Skeletal muscle satellite cell (primary cell): ENCODE data around the gene NPR2. TPM values are rescaled to one million over a fixed set of nuclear protein-coding genes. Genes with fewer than 3 reads are reported as not detected.

Experiments used
- H3K27me3 ChIP-seq: 2 replicates; pipeline ENCODE4 v1.7.0; 2013; ENCODE audit warnings: low read length; ENCODE audit not compliant: control insufficient read depth, insufficient read depth
- H3K36me3 ChIP-seq: 2 replicates; pipeline ENCODE4 v1.7.0; 2013; ENCODE audit warnings: mild to moderate bottlenecking, control low read depth, low read length; ENCODE audit not compliant: insufficient read depth
- H3K4me1 ChIP-seq: 2 replicates; pipeline ENCODE4 v1.7.0; 2013; ENCODE audit warnings: low read length; ENCODE audit not compliant: control insufficient read depth, insufficient read depth
- H3K4me2 ChIP-seq: 2 replicates; pipeline ENCODE4 v1.7.0; 2013; ENCODE audit warnings: mild to moderate bottlenecking, low read length
- H3K4me3 ChIP-seq: 2 replicates; pipeline ENCODE4 v1.7.0; 2013; ENCODE audit warnings: low read length
- H3K9ac ChIP-seq: 2 replicates; pipeline ENCODE4 v1.7.0; 2013; ENCODE audit warnings: mild to moderate bottlenecking, low read depth, low read length, moderate library complexity
- H3K9me3 ChIP-seq: replicated peaks from 2 replicates; pipeline ENCODE4 v1.7.0; 2013; ENCODE audit warnings: mild to moderate bottlenecking, control low read depth, low read length
- total RNA-seq: library from RNA; depleted of rRNA; stranded (reverse); fragments of >200 nt; gene quantifications from 2 replicates; pipeline ENCODE4 v1.2.3, GENCODE V29; 2012; rRNA removed

NPR2 gene
- total RNA-seq, result 8.1 and 12.7 TPM in 2 replicates

- Histone ChIP-seq H3K9me3 (no peaks in the 10 kb centered on the region), H3K4me1 (peaks cover 47% of the 10 kb centered on the region), H3K36me3 (no peaks in the 10 kb centered on the region), H3K4me3 (peak within 1 kb of the TSS; percentile 75), H3K27me3 (peaks cover 5% of the 10 kb centered on the region), H3K4me2 (peak within 1 kb of the TSS; percentile 97), H3K9ac (peak within 1 kb of the TSS; percentile 93)
Observed at GRCh38 chr9:35791297-35791921, at the start of gene NPR2. NPR2 (plus strand) TSS chr9:35791591; CDS start chr9:35792409, 818 bp downstream.

GRCh38 chr9:35741740-35742139, 49.7 kb upstream of the NPR2 start:
- Histone ChIP-seq H3K9me3 (no peaks in the 10 kb centered on the region), H3K4me3 (no peak overlapping the region), H3K4me1 (peaks cover 13% of the 10 kb centered on the region), H3K36me3 (peaks cover 78% of the 10 kb centered on the region), H3K27me3 (no peaks in the 10 kb centered on the region), H3K9ac (no peak overlapping the region), H3K4me2 (no peak overlapping the region)

DNA sequence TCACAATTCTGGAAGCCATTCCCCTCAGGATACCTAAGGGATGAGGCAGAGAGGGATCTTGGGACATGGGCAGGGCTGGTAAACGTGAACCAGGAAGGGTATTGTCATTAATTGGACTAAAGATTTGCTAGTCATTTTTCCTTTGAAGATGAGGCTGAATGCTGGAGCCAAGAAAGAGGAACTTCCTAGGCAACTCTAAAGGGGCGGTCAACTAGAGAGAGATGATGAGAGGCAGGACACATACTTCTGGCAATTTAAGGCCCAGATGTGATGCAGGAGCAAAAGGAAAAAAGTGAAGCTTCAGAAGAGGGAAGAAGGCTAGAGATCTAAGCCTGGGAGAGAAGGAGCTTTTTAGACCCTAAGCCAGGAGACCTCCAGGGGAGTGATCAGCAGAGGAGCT, 47.9 kb upstream of the NPR2 start:
- no peaks in the 10 kb centered on the region for H3K9me3 ChIP-seq
- peaks cover 61% of the 10 kb centered on the region for H3K36me3 ChIP-seq
- H3K4me2 ChIP-seq, result no peak overlapping the region
- no peak overlapping the region for H3K9ac ChIP-seq
- H3K27me3 ChIP-seq, result no peaks in the 10 kb centered on the region
- H3K4me3 ChIP-seq, result no peak overlapping the region
- peaks cover 24% of the 10 kb centered on the region for H3K4me1 ChIP-seq

GRCh38 chr9:35743880-35744518, 47.4 kb upstream of the NPR2 start:
- Histone ChIP-seq H3K4me3 (no peak overlapping the region), H3K36me3 (peaks cover 55% of the 10 kb centered on the region), H3K4me2 (no peak overlapping the region), H3K9ac (no peak overlapping the region), H3K27me3 (no peaks in the 10 kb centered on the region), H3K9me3 (no peaks in the 10 kb centered on the region), H3K4me1 (peaks cover 24% of the 10 kb centered on the region)

DNA sequence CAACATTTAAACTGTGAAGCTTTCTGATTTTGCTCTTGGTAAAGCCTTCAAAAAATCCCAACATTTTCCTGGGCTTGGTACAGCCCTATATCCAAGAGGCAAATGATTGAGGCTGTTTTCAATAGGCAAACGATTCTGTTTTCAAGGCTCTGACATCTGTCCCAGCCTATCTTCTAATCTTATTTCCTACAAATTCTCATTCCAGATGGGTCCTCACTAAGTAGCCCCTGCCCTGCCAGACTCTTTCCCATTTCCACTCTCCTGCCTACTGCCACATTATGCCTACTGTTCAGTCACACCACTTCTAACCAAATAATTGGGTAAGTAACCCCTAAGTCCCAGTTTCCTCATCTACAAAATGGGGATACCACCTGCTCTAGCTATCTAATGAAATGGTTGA, 45.8 kb upstream of the NPR2 start:
- H3K4me1 ChIP-seq, result peaks cover 32% of the 10 kb centered on the region
- no peak overlapping the region for H3K9ac ChIP-seq
- H3K9me3 ChIP-seq, result no peaks in the 10 kb centered on the region
- peak overlapping the region; percentile 89 for H3K4me2 ChIP-seq
- no peaks in the 10 kb centered on the region for H3K27me3 ChIP-seq
- peaks cover 42% of the 10 kb centered on the region for H3K36me3 ChIP-seq
- peak overlapping the region; percentile 89 for H3K4me3 ChIP-seq

GRCh38 chr9:35746583-35746982, 44.8 kb upstream of the NPR2 start:
- H3K9ac ChIP-seq, result peak overlapping the region; percentile 18
- peak overlapping the region; percentile 89 for H3K4me3 ChIP-seq

GRCh38 chr9:35748242-35748857, 43.0 kb upstream of the NPR2 start:
- H3K4me2 ChIP-seq, result peak overlapping the region; percentile 89
- H3K4me3 ChIP-seq, result peak overlapping the region; percentile 89
- no peaks in the 10 kb centered on the region for H3K27me3 ChIP-seq
- peaks cover 32% of the 10 kb centered on the region for H3K4me1 ChIP-seq
- H3K9ac ChIP-seq, result peak overlapping the region; percentile 94
- peaks cover 45% of the 10 kb centered on the region for H3K36me3 ChIP-seq
- no peaks in the 10 kb centered on the region for H3K9me3 ChIP-seq

More at GRCh38 chr9:35746583-35746982, 44.8 kb upstream of the NPR2 start:
- H3K4me1 ChIP-seq, result peaks cover 32% of the 10 kb centered on the region
- H3K9me3 ChIP-seq, result no peaks in the 10 kb centered on the region
- no peaks in the 10 kb centered on the region for H3K27me3 ChIP-seq
- H3K36me3 ChIP-seq, result peaks cover 44% of the 10 kb centered on the region
- peak overlapping the region; percentile 89 for H3K4me2 ChIP-seq

- H3K4me1 ChIP-seq, result peaks cover 32% of the 10 kb centered on the region
- no peaks in the 10 kb centered on the region for H3K9me3 ChIP-seq
- peak within 1 kb of the TSS; percentile 89 for H3K4me2 ChIP-seq
- H3K4me3 ChIP-seq, result peak within 1 kb of the TSS; percentile 89
- H3K27me3 ChIP-seq, result no peaks in the 10 kb centered on the region
- H3K9ac ChIP-seq, result peak within 1 kb of the TSS; percentile 94
- H3K36me3 ChIP-seq, result peaks cover 45% of the 10 kb centered on the region
Observed at GRCh38 chr9:35748858-35749514, 42.4 kb upstream of the NPR2 start, which contains the start of the genes GBA2 and RGP1. GBA2 (minus strand) TSS chr9:35749228; CDS start chr9:35748704, 524 bp downstream. RGP1 (plus strand) TSS chr9:35749287; CDS start chr9:35749756, 469 bp downstream.

GRCh38 chr9:35749515-35750255, 41.7 kb upstream of the NPR2 start:
- H3K4me1 ChIP-seq, result peaks cover 32% of the 10 kb centered on the region

GRCh38 chr9:35750256-35750531, 41.2 kb upstream of the NPR2 start:
- Histone ChIP-seq H3K4me2 (peak overlapping the region; percentile 89), H3K4me3 (peak overlapping the region; percentile 89), H3K36me3 (peaks cover 43% of the 10 kb centered on the region), H3K9ac (peak overlapping the region; percentile 94), H3K4me1 (peaks cover 32% of the 10 kb centered on the region), H3K27me3 (no peaks in the 10 kb centered on the region), H3K9me3 (no peaks in the 10 kb centered on the region)

More at GRCh38 chr9:35749515-35750255, 41.7 kb upstream of the NPR2 start:
- Histone ChIP-seq H3K9me3 (no peaks in the 10 kb centered on the region), H3K4me2 (peak overlapping the region; percentile 89), H3K4me3 (peak overlapping the region; percentile 89), H3K9ac (peak overlapping the region; percentile 94), H3K27me3 (no peaks in the 10 kb centered on the region), H3K36me3 (peaks cover 43% of the 10 kb centered on the region)

GRCh38 chr9:35753466-35753865, 37.9 kb upstream of the NPR2 start:
- Histone ChIP-seq H3K27me3 (no peaks in the 10 kb centered on the region), H3K4me2 (no peak overlapping the region), H3K9ac (no peak overlapping the region), H3K4me1 (peaks cover 25% of the 10 kb centered on the region), H3K4me3 (no peak overlapping the region), H3K9me3 (no peaks in the 10 kb centered on the region), H3K36me3 (peaks cover 43% of the 10 kb centered on the region)
